CD14-positive monocyte (primary cell): ENCODE measurements around the gene UACA. TPM values are rescaled to one million over a fixed set of nuclear protein-coding genes. Genes with fewer than 3 reads are reported as not detected.

ENCODE experiments used
- DNase-seq, 3 donors: peaks; one replicate each; pipeline ENCODE4 v3.0.0-alpha.2; 2011 to 2022
- H2AFZ ChIP-seq: 2 replicates; pipeline ENCODE4 v1.6.0; 2012; ENCODE audit warnings: mild to moderate bottlenecking, low read depth, low read length, inconsistent platforms; ENCODE audit not compliant: insufficient read depth, poor library complexity, severe bottlenecking
- H3K27ac ChIP-seq, 2 donors: 1 replicate in 1 of 2; 2 replicates in 1 of 2; pipeline ENCODE4 v1.5.1; 2012 to 2013; ENCODE audit warnings: low read length in 2 of 2, control low read depth in 1 of 2, inconsistent platforms in 1 of 2, low read depth in 1 of 2, mild to moderate bottlenecking in 1 of 2
- H3K27me3 ChIP-seq, 2 donors: one replicate each; pipeline versions ENCODE4 v1.6.0 to v1.6.1; 2011 to 2013; ENCODE audit warnings: low read length in 2 of 2; ENCODE audit not compliant: control insufficient read depth in 2 of 2, insufficient read depth in 2 of 2
- H3K36me3 ChIP-seq, 2 donors: replicated peaks in 1 of 2; 1 replicate in 1 of 2; 2 replicates in 1 of 2; pipeline versions ENCODE4 v1.5.1 to v1.6.1; 2012 to 2013; ENCODE audit warnings: low read length in 2 of 2, control low read depth in 1 of 2, inconsistent platforms in 1 of 2, mild to moderate bottlenecking in 1 of 2; ENCODE audit not compliant: insufficient read depth in 2 of 2, control insufficient read depth in 1 of 2
- H3K4me1 ChIP-seq, 2 donors: 1 replicate in 1 of 2; 2 replicates in 1 of 2; pipeline versions ENCODE4 v1.5.1 to v1.6.1; 2012 to 2013; ENCODE audit warnings: low read length in 2 of 2, control low read depth in 1 of 2, inconsistent platforms in 1 of 2, mild to moderate bottlenecking in 1 of 2, moderate library complexity in 1 of 2; ENCODE audit not compliant: insufficient read depth in 2 of 2, control insufficient read depth in 1 of 2
- H3K4me2 ChIP-seq: replicated peaks from 2 replicates; pipeline ENCODE3; 2012; ENCODE audit warnings: low read length, moderate library complexity, mild to moderate bottlenecking; ENCODE audit not compliant: poor library complexity, severe bottlenecking; ENCODE audit errors: extremely low read depth
- H3K4me3 ChIP-seq, 3 experiments: fragments of 200-600 bp in 1 of 3; sonication (generic) in 1 of 3; replicated peaks in 1 of 3; 1 replicate in 2 of 3; 2 replicates in 1 of 3; pipeline ENCODE4 v1.5.1; 2011 to 2013; ENCODE audit warnings: low read length in 3 of 3, mild to moderate bottlenecking in 3 of 3, control low read depth in 2 of 3, low read depth in 2 of 3, inconsistent platforms in 1 of 3, moderate library complexity in 1 of 3
- H3K79me2 ChIP-seq: 2 replicates; pipeline ENCODE4 v1.6.0; 2012; ENCODE audit warnings: mild to moderate bottlenecking, control low read depth, inconsistent platforms, low read length, moderate library complexity; ENCODE audit not compliant: insufficient read depth
- H3K9ac ChIP-seq: 2 replicates; pipeline ENCODE4 v1.6.0; 2017; ENCODE audit warnings: low read length, mild to moderate bottlenecking; ENCODE audit not compliant: insufficient read depth, poor library complexity, severe bottlenecking
- H3K9me3 ChIP-seq, 2 donors: replicated peaks in 1 of 2; 1 replicate in 1 of 2; 2 replicates in 1 of 2; pipeline versions ENCODE4 v1.5.1 to v1.6.1; 2012 to 2013; ENCODE audit warnings: low read length in 2 of 2, control low read depth in 1 of 2; ENCODE audit not compliant: control insufficient read depth in 1 of 2, insufficient read depth in 1 of 2
- H4K20me1 ChIP-seq: 2 replicates; pipeline ENCODE4 v1.6.0; 2012; ENCODE audit warnings: mild to moderate bottlenecking, low read length, control low read depth, moderate library complexity; ENCODE audit not compliant: insufficient read depth
- H3K27ac Mint-ChIP-seq, 7 donors: one replicate each; pipeline ENCODE4 v1.8.0; 2020; ENCODE audit warnings: mild to moderate bottlenecking in 7 of 7, mixed read lengths in 7 of 7, moderate library complexity in 6 of 7, inconsistent platforms in 2 of 7
- H3K27me3 Mint-ChIP-seq, 3 donors: one replicate each; pipeline ENCODE4 v1.8.0; 2021 to 2022; ENCODE audit warnings: low read depth in 3 of 3, mild to moderate bottlenecking in 3 of 3, mixed read lengths in 3 of 3, moderate library complexity in 3 of 3, inconsistent platforms in 1 of 3
- H3K36me3 Mint-ChIP-seq, 2 donors: one replicate each; pipeline ENCODE4 v1.8.0; 2020; ENCODE audit warnings: mixed read lengths in 2 of 2, inconsistent platforms in 1 of 2, mild to moderate bottlenecking in 1 of 2
- H3K4me1 Mint-ChIP-seq: one replicate; pipeline ENCODE4 v1.8.0; 2020; ENCODE audit warnings: mild to moderate bottlenecking, mixed read lengths
- H3K4me3 Mint-ChIP-seq, 2 donors: one replicate each; pipeline ENCODE4 v1.8.0; 2020; ENCODE audit warnings: mild to moderate bottlenecking in 2 of 2, mixed read lengths in 2 of 2, moderate library complexity in 1 of 2
- H3K9me3 Mint-ChIP-seq, 7 donors: one replicate each; pipeline ENCODE4 v1.8.0; 2020 to 2022; ENCODE audit warnings: mixed read lengths in 7 of 7, mild to moderate bottlenecking in 6 of 7, moderate library complexity in 6 of 7, inconsistent platforms in 2 of 7
- WGBS: methylation state at CpG from one replicate; pipeline ENCODE4 v1.1.5; 2013; ENCODE audit warnings: missing lambda C conversion rate; ENCODE audit not compliant: insufficient coverage; 5-methylcytosine and 5-hydroxymethylcytosine counted together
- intact Hi-C, 2 donors: fragments of 100-400 bp; cut with micrococcal nuclease; formaldehyde crosslinking; loops; one replicate each; pipeline versions ENCODE4 v1.15.0 to v1.15.1; 2023
- polyA plus RNA-seq, 3 donors: library from polyadenylated mRNA; depleted of rRNA in 1 of 3; unstranded in 2 of 3; stranded (reverse) in 1 of 3; fragments of 300-500 nt in 2 of 3; fragments of >200 nt in 1 of 3; fragmentation: Illumina TruSeq in 2 of 3; gene quantifications; 1 replicate in 2 of 3; 2 replicates in 1 of 3; pipeline ENCODE4 v1.2.3, GENCODE V29; 2012 to 2021
- TF ChIP-seq, protein P1 (sequence below): fragments of 200-600 bp; IDR thresholded peaks from one replicate; pipeline ENCODE4 v1.8.0; 2022; ENCODE audit warnings: antibody characterized with exemption, mild to moderate bottlenecking

The UACA gene
- polyA plus RNA-seq, 3 donors = 1.7 to 3.1 (median 2.4) TPM

DNA sequence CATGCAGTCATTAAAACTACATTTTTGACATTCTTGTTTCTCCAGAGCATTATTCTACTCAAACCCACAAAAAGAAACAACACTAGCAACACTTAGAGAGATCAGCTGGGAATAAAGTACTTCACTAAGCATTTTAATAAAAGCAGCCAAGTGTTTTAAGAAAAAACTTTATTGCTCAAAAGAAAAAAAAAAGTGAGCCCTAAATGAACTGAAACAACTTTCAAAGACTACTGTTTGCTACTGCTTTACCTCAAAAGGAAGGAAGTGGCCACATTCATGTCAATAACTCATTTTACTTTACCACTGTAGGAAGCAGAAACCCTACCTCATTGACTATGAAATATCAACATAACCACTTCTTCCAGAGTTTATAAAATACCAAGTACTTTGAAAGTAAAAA lies 91.3 kb downstream of the UACA start:
- DNase-seq = no peak
- no peaks in the 10 kb centered on the region for H4K20me1 ChIP-seq
- TF ChIP-seq, protein P1, sequence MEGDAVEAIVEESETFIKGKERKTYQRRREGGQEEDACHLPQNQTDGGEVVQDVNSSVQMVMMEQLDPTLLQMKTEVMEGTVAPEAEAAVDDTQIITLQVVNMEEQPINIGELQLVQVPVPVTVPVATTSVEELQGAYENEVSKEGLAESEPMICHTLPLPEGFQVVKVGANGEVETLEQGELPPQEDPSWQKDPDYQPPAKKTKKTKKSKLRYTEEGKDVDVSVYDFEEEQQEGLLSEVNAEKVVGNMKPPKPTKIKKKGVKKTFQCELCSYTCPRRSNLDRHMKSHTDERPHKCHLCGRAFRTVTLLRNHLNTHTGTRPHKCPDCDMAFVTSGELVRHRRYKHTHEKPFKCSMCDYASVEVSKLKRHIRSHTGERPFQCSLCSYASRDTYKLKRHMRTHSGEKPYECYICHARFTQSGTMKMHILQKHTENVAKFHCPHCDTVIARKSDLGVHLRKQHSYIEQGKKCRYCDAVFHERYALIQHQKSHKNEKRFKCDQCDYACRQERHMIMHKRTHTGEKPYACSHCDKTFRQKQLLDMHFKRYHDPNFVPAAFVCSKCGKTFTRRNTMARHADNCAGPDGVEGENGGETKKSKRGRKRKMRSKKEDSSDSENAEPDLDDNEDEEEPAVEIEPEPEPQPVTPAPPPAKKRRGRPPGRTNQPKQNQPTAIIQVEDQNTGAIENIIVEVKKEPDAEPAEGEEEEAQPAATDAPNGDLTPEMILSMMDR = no peak
- no peaks in the 10 kb centered on the region for H3K9me3 ChIP-seq
- peaks cover 8% of the 10 kb centered on the region for H3K4me1 Mint-ChIP-seq
- H3K27me3 Mint-ChIP-seq = peaks cover 0 to 3% (median 0%) of the 10 kb centered on the region in 3 donors
- no peak overlapping the region for H3K27ac Mint-ChIP-seq
- intact Hi-C loops = loop anchor here in 1 of 2 donors (10.0 kb wide), 1 partner anchor 143 kb away; no protein-coding TSS in a partner anchor
- H3K4me3 ChIP-seq = no peak overlapping the region
- H3K36me3 Mint-ChIP-seq = peaks cover 0 to 5% of the 10 kb centered on the region in 2 donors
- peaks cover 0 to 7% of the 10 kb centered on the region in 2 donors for H3K4me1 ChIP-seq
- no peak overlapping the region for H3K9ac ChIP-seq
- H3K4me3 Mint-ChIP-seq = no peak overlapping the region
- H3K36me3 ChIP-seq = peaks cover 0 to 9% of the 10 kb centered on the region in 2 donors
- H3K27ac ChIP-seq = no peak overlapping the region
- H3K9me3 Mint-ChIP-seq = no peaks in the 10 kb centered on the region
- no peak overlapping the region for H3K4me2 ChIP-seq
- no peaks in the 10 kb centered on the region for H3K79me2 ChIP-seq
- H2AFZ ChIP-seq = no peak overlapping the region
- no peaks in the 10 kb centered on the region for H3K27me3 ChIP-seq

DNA sequence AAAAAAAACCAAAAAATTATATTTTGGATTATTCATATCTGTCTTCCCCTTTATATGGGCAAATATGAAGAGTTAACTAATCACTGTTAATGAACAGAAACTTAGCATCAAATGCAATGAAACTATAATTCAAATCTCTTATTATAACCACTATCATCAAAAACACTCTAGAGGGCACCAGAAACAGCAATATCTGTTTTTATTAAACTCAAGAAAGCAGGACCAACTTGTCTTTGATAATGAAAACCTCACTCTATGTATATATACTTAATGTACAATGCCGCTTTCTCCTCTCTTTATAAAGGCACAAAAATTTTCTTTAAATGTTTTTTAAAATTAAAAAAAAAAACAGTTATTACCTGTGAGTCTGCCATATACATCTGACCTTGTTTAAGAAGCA lies 92.7 kb downstream of the UACA start:
- Histone ChIP-seq H3K27me3 (no peaks in the 10 kb centered on the region), H3K36me3 (peaks cover 0 to 9% of the 10 kb centered on the region in 2 donors), H3K79me2 (no peaks in the 10 kb centered on the region), H4K20me1 (no peaks in the 10 kb centered on the region), H3K27ac (no peak overlapping the region), H3K9me3 (no peaks in the 10 kb centered on the region), H3K4me1 (peaks cover 4 to 16% of the 10 kb centered on the region in 2 donors), H3K9ac (no peak overlapping the region), H2AFZ (no peak overlapping the region), H3K4me2 (no peak overlapping the region), H3K4me3 (no peak overlapping the region)
- Mint-ChIP-seq H3K36me3 (peaks cover 0 to 5% of the 10 kb centered on the region in 2 donors), H3K9me3 (no peaks in the 10 kb centered on the region), H3K27me3 (peaks cover 0 to 3% (median 0%) of the 10 kb centered on the region in 3 donors), H3K4me1 (peaks cover 8% of the 10 kb centered on the region), H3K27ac (no peak overlapping the region), H3K4me3 (no peak overlapping the region)
- no CpG with 5 or more reads among the region's 1 CpG for WGBS
- no peak for DNase-seq
- intact Hi-C loops = loop anchor here in 1 of 2 donors (10.0 kb wide), 1 partner anchor 144 kb away; no protein-coding TSS in a partner anchor
- TF ChIP-seq, protein P1 = no peak
